ENCODE results near the gene SLC16A5. TPM values are rescaled to one million over a fixed set of nuclear protein-coding genes. Genes with fewer than 3 reads are reported as not detected.
"Not testable (repeated sequence)": the region's sequence is repeated elsewhere in the genome, so short reads cannot be mapped to it uniquely, and the experiment has no call there.

Gene SLC16A5
- total and polyA plus RNA-seq, 10 of the 15 experiments (the other 5 are each of a cell fraction or from before 2014, with no cell fraction given) = 0.03 to 3.1 (median 0.96) TPM

GRCh38 chr17:75133607-75134347 is 46.0 kb downstream of the SLC16A5 start:
- ChIA-PET CTCF (interaction anchor here (0.6 to 9.3 kb wide), 4 partner anchors 13 to 172 kb away, joined by 3 to 167 read pairs (median 3); no protein-coding TSS in a partner anchor), RAD21 (ENCODE audit: unreplicated experiment) (interaction anchor here (4.7 kb wide), 1 partner anchor 19 kb away, joined by 70 read pairs; no protein-coding TSS in a partner anchor), POLR2A (interaction anchor here (0.5 to 6.2 kb wide), 4 partner anchors 11 to 172 kb away, joined by 3 to 53 read pairs (median 3); no protein-coding TSS in a partner anchor), SMC1A (ENCODE audit: uncharacterized antibody, unreplicated experiment) (interaction anchor here (0.8 to 6.1 kb wide), 6 partner anchors 14 to 172 kb away, joined by 3 to 77 read pairs (median 4); no protein-coding TSS in a partner anchor)
- H3K4me3 ChIP-seq; H3K9ac ChIP-seq (ENCODE audit: control insufficient read depth, insufficient read depth, low read length); H3K9me3 ChIP-seq (replicated peaks; ENCODE audit: control insufficient read depth, insufficient read depth, low read length); FAIRE-seq; in situ Hi-C loops (cut with MboI); H2AFZ ChIP-seq (ENCODE audit: control insufficient read depth, low read depth, low read length); DNase-seq (ENCODE audit: low read depth, low spot score); BruUV-seq (replicated peaks); ATAC-seq; intact Hi-C loops (cut with micrococcal nuclease; ENCODE audit: unreplicated experiment); H3K4me2 ChIP-seq (ENCODE audit: control insufficient read depth, insufficient read depth); H3K27me3 ChIP-seq (replicated peaks in 1 of 2; ENCODE audit: control insufficient read depth in 2 of 2, insufficient read depth in 2 of 2, low read length in 1 of 2); H4K20me1 ChIP-seq (ENCODE audit: control insufficient read depth, insufficient read depth); H3K27ac ChIP-seq (ENCODE audit: control insufficient read depth, insufficient read depth); H3K36me3 ChIP-seq (ENCODE audit: control insufficient read depth in 2 of 2, insufficient read depth in 2 of 2, low read length in 1 of 2): not testable (repeated sequence)
- Histone ChIP-seq H3K79me2 (ENCODE audit: control insufficient read depth, insufficient read depth, low read length) (peaks cover 21% of the 10 kb centered on the region), H3K4me1 (ENCODE audit: control insufficient read depth, insufficient read depth, low read length) (peaks cover 14% of the 10 kb centered on the region)
- 0 out of 2 replicates have a peak, but pooled peaks have one; percentile 13 for TF ChIP-seq POLR2AphosphoS5 (IDR thresholded peaks at IDR 0.05; ENCODE audit: low read length)
- WGBS (ENCODE audit: insufficient coverage, insufficient replicate concordance, low lambda C conversion rate, missing lambda C conversion rate) = 80% methylated on average over 14 of the region's 14 CpGs

GRCh38 chr17:75135452-75135851 is 47.7 kb downstream of the SLC16A5 start:
- CTCF ChIA-PET = interaction anchor here (9.3 kb wide), 1 partner anchor 21 kb away, joined by 167 read pairs; no protein-coding TSS in a partner anchor
- H3K9ac ChIP-seq (ENCODE audit: control insufficient read depth, insufficient read depth, low read length) = no peak overlapping the region
- H3K4me2 ChIP-seq (ENCODE audit: control insufficient read depth, insufficient read depth) = no peak overlapping the region
- peaks cover 8% of the 10 kb centered on the region for H3K4me1 ChIP-seq (ENCODE audit: control insufficient read depth, insufficient read depth, low read length)
- intact Hi-C loops (cut with micrococcal nuclease; ENCODE audit: unreplicated experiment) = no loop called here
- H3K79me2 ChIP-seq (ENCODE audit: control insufficient read depth, insufficient read depth, low read length) = peaks cover 18% of the 10 kb centered on the region
- H3K4me3 ChIP-seq = no peak overlapping the region
- POLR2A ChIA-PET = no interaction called here
- H4K20me1 ChIP-seq (ENCODE audit: control insufficient read depth, insufficient read depth) = no peaks in the 10 kb centered on the region
- in situ Hi-C loops (cut with MboI) = no loop called here
- SMC1A ChIA-PET (ENCODE audit: uncharacterized antibody, unreplicated experiment) = interaction anchor here (1.3 kb wide), 1 partner anchor 12 kb away, joined by 3 read pairs; no protein-coding TSS in a partner anchor
- no peaks in the 10 kb centered on the region for H3K9me3 ChIP-seq (replicated peaks; ENCODE audit: control insufficient read depth, insufficient read depth, low read length)
- H3K27me3 ChIP-seq (replicated peaks in 1 of 2; ENCODE audit: control insufficient read depth in 2 of 2, insufficient read depth in 2 of 2, low read length in 1 of 2) = no peaks in the 10 kb centered on the region
- WGBS (ENCODE audit: insufficient coverage, insufficient replicate concordance, low lambda C conversion rate, missing lambda C conversion rate) = 93% methylated on average over 5 of the region's 5 CpGs
- DNase-seq (ENCODE audit: low read depth, low spot score) (no peak), ATAC-seq (no peak), FAIRE-seq (no peak)
- BruUV-seq (replicated peaks) = no TSS peak
- no peak overlapping the region for H2AFZ ChIP-seq (ENCODE audit: control insufficient read depth, low read depth, low read length)
- RAD21 ChIA-PET (ENCODE audit: unreplicated experiment) = no interaction called here
- no peak overlapping the region for H3K27ac ChIP-seq (ENCODE audit: control insufficient read depth, insufficient read depth)
- peaks cover 2 to 10% of the 10 kb centered on the region in 2 experiments; a peak in 3 of 4 replicates for H3K36me3 ChIP-seq (ENCODE audit: control insufficient read depth in 2 of 2, insufficient read depth in 2 of 2, low read length in 1 of 2)
- TF ChIP-seq CHD4 (IDR thresholded peaks at IDR 0.05) (no peak), IKZF1 (conservative IDR thresholded peaks at IDR 0.05) (no peak), TCF3 (IDR thresholded peaks at IDR 0.05; ENCODE audit: borderline replicate concordance, insufficient read depth, low read depth, low read length) (no peak), ZNF207 (IDR thresholded peaks at IDR 0.05; ENCODE audit: borderline replicate concordance) (no peak), PAX5 (IDR thresholded peaks at IDR 0.05; ENCODE audit: borderline replicate concordance, low read depth, low read length) (no peak), MYB (IDR thresholded peaks at IDR 0.05; ENCODE audit: borderline replicate concordance, low read depth, low read length) (no peak), ZBED1 (IDR thresholded peaks at IDR 0.05; ENCODE audit: borderline replicate concordance) (no peak), JUNB (IDR thresholded peaks at IDR 0.05) (no peak), WRNIP1 (IDR thresholded peaks at IDR 0.05; ENCODE audit: borderline replicate concordance, low read depth, low read length) (no peak), PBX3 (IDR thresholded peaks at IDR 0.05; ENCODE audit: insufficient replicate concordance, low read depth, low read length) (no peak), SREBF1 (IDR thresholded peaks at IDR 0.05; ENCODE audit: low read length) (no peak), PAX8 (IDR thresholded peaks at IDR 0.05) (no peak), NFYB (IDR thresholded peaks at IDR 0.05; ENCODE audit: insufficient read depth, low read depth, low read length) (no peak), NR2C2 (IDR thresholded peaks at IDR 0.05; ENCODE audit: borderline replicate concordance, control insufficient read depth, insufficient read length, low read depth) (no peak), NFXL1 (IDR thresholded peaks at IDR 0.05; ENCODE audit: borderline replicate concordance) (no peak), NRF1 (conservative IDR thresholded peaks at IDR 0.05; ENCODE audit: low read depth, low read length) (no peak)
